BLaER1 (cell line): Measurements from ENCODE around the gene CMTM6.
A peak's percentile ranks its signal among the peaks of the same experiment; 100 is the strongest.
"Not testable (repeated sequence)": the region's sequence is repeated elsewhere in the genome, so short reads cannot be mapped to it uniquely, and the experiment has no call there.

Source experiments
- H3K27ac ChIP-seq: shearing (Covaris generic); formaldehyde crosslinking; 2 replicates; pipeline ENCODE4 v1.8.1; 2022
- H3K27me3 ChIP-seq: shearing (Covaris generic); formaldehyde crosslinking; 2 replicates; pipeline ENCODE4 v1.8.1; 2022
- H3K36me3 ChIP-seq: shearing (Covaris generic); formaldehyde crosslinking; 2 replicates; pipeline ENCODE4 v1.8.1; 2022
- H3K4me1 ChIP-seq: shearing (Covaris generic); formaldehyde crosslinking; 2 replicates; pipeline ENCODE4 v1.8.1; 2022
- H3K4me2 ChIP-seq: shearing (Covaris generic); formaldehyde crosslinking; 2 replicates; pipeline ENCODE4 v1.8.1; 2022
- H3K4me3 ChIP-seq: shearing (Covaris generic); formaldehyde crosslinking; 2 replicates; pipeline ENCODE4 v1.8.1; 2022
- H3K9ac ChIP-seq: shearing (Covaris generic); formaldehyde crosslinking; 2 replicates; pipeline ENCODE4 v1.8.1; 2022
- H3K9me3 ChIP-seq: shearing (Covaris generic); formaldehyde crosslinking; 2 replicates; pipeline ENCODE4 v1.8.1; 2022
- H4K20me1 ChIP-seq: shearing (Covaris generic); formaldehyde crosslinking; 2 replicates; pipeline ENCODE4 v1.8.1; 2022
- Cebpa-rat ChIP-seq: shearing (Covaris generic); IDR thresholded peaks from 2 replicates; pipeline ENCODE4 v1.8.1; 2022

The CMTM6 gene

GRCh38 chr3:32488474-32489008 lies 14.1 kb downstream of the CMTM6 start:
- Histone ChIP-seq H3K4me3 (no peak overlapping the region), H3K4me1 (peaks cover 6% of the 10 kb centered on the region), H3K27ac (no peak overlapping the region), H3K27me3 (no peaks in the 10 kb centered on the region), H3K9ac (no peak overlapping the region), H4K20me1 (peaks cover 28% of the 10 kb centered on the region), H3K4me2 (no peak overlapping the region), H3K36me3 (peaks cover 69% of the 10 kb centered on the region), H3K9me3 (no peaks in the 10 kb centered on the region)
- no peak for TF ChIP-seq Cebpa-rat

DNA sequence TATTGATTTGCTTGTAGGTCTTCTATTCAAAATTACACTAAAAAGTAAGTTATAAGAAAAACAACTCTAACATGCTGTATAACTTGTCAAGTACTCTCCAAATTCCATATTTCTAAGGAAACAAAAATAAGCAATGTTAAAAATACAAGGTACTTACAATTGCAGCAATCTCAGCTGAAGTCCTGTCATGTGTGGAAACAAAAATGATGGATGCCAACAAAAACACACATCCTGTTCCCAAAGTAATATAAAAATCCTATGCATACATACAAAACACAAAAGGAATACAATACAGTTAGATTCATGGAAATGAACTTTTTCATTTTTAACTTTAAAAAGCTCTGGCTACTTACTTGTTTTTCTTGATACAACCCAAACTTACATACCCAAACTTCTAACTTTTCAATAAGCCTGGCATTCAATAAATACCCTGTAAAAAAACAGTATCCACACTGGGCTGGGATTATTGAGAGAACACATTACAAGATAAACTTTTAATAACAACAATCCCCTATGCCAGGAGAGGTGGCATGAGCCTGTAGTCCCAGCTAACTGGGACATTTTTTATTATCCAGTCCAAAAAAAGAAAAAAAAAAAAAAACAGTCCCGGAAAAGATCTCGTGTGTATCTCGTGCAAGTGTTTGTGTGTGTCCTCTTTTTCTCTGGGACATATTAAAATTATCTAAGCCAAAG lies 14.7 kb downstream of the CMTM6 start:
- Histone ChIP-seq H3K9ac (no peak overlapping the region), H3K36me3 (peaks cover 70% of the 10 kb centered on the region), H3K4me3 (no peak overlapping the region), H3K4me1 (peaks cover 6% of the 10 kb centered on the region), H3K9me3 (no peaks in the 10 kb centered on the region), H4K20me1 (peaks cover 22% of the 10 kb centered on the region), H3K27me3 (no peaks in the 10 kb centered on the region), H3K27ac (no peak overlapping the region), H3K4me2 (no peak overlapping the region)
- TF ChIP-seq Cebpa-rat, result no peak

- peaks cover 77% of the 10 kb centered on the region for H3K36me3 ChIP-seq
- peaks cover 6% of the 10 kb centered on the region for H3K4me1 ChIP-seq
- no peaks in the 10 kb centered on the region for H4K20me1 ChIP-seq
- no peak overlapping the region for H3K27ac ChIP-seq
- H3K9me3 ChIP-seq, result no peaks in the 10 kb centered on the region
- H3K9ac ChIP-seq, result no peak overlapping the region
- 0 out of 2 replicates have a peak overlapping the region, but pooled peaks have one; percentile 15 for H3K4me2 ChIP-seq
- no peak for TF ChIP-seq Cebpa-rat
- H3K27me3 ChIP-seq, result no peaks in the 10 kb centered on the region
- no peak overlapping the region for H3K4me3 ChIP-seq
Measured at GRCh38 chr3:32484436-32484835, 18.2 kb downstream of the CMTM6 start.

GRCh38 chr3:32483772-32484171 lies 18.9 kb downstream of the CMTM6 start:
- TF ChIP-seq Cebpa-rat, result no peak
- H3K27ac ChIP-seq, result no peak overlapping the region
- peaks cover 78% of the 10 kb centered on the region for H3K36me3 ChIP-seq
- no peaks in the 10 kb centered on the region for H4K20me1 ChIP-seq
- H3K4me2 ChIP-seq, result no peak overlapping the region
- no peaks in the 10 kb centered on the region for H3K9me3 ChIP-seq
- H3K4me1 ChIP-seq, result peaks cover 6% of the 10 kb centered on the region
- H3K9ac ChIP-seq, result no peak overlapping the region
- H3K4me3 ChIP-seq, result no peak overlapping the region
- no peaks in the 10 kb centered on the region for H3K27me3 ChIP-seq

- Histone ChIP-seq H3K4me2 (no peak overlapping the region), H3K4me3 (no peak overlapping the region), H4K20me1 (no peaks in the 10 kb centered on the region), H3K9ac (no peak overlapping the region), H3K27me3 (no peaks in the 10 kb centered on the region), H3K4me1 (peaks cover 6% of the 10 kb centered on the region), H3K9me3 (no peaks in the 10 kb centered on the region), H3K36me3 (peaks cover 76% of the 10 kb centered on the region), H3K27ac (no peak overlapping the region)
- no peak for TF ChIP-seq Cebpa-rat
Measured at GRCh38 chr3:32482693-32483092, 20.0 kb downstream of the CMTM6 start.

GRCh38 chr3:32481791-32482631 lies 20.6 kb downstream of the CMTM6 start:
- Histone ChIP-seq H3K27me3 (no peaks in the 10 kb centered on the region), H3K9me3 (no peaks in the 10 kb centered on the region), H3K9ac (no peak overlapping the region), H4K20me1 (no peaks in the 10 kb centered on the region), H3K27ac (no peak overlapping the region), H3K4me3 (no peak overlapping the region), H3K4me1 (peaks cover 6% of the 10 kb centered on the region), H3K36me3 (peaks cover 75% of the 10 kb centered on the region), H3K4me2 (no peak overlapping the region)
- no peak for TF ChIP-seq Cebpa-rat

DNA sequence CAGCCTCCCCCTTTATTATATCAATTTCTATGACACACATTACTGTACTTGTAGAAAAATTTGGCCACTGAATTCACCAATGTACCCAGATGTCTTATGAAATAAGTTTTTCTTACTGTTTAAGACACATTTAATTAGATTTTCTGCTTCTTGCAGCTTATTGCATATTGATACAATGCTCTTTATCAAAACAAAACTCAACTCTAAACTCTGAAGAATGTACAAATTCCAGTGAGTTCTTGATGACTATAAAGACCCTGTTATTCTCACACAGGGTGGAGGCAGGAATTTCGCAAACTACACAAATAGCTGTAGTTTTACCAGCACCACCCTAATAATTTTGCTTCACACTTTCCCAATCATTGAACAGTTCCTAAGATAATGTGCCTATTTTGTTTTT lies 22.0 kb downstream of the CMTM6 start:
- H3K4me1 ChIP-seq, result peaks cover 6% of the 10 kb centered on the region
- H3K9me3 ChIP-seq, result no peaks in the 10 kb centered on the region
- H3K27me3 ChIP-seq, result no peaks in the 10 kb centered on the region
- H3K4me2 ChIP-seq, result no peak overlapping the region
- no peak overlapping the region for H3K27ac ChIP-seq
- H3K36me3 ChIP-seq, result peaks cover 70% of the 10 kb centered on the region
- TF ChIP-seq Cebpa-rat, result no peak
- no peaks in the 10 kb centered on the region for H4K20me1 ChIP-seq
- no peak overlapping the region for H3K9ac ChIP-seq
- no peak overlapping the region for H3K4me3 ChIP-seq

DNA sequence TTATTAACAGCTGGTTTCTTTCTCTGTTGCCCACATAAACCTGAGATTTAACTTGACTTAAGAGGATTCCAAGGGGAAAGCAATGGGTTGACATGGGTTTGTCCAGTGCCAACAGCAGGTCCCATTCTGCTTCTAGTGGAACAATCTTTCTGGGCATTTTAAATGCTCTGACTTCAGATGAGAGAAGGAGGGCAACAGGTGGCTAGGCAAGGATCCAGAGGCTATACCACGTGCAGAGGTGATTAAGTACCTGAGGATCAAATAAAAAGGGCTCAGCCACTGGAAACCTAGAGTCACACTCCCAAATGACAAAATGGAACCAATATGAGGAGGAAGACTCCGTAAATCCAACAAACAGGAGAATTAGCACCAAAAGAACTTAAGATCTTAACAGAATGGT lies 28.5 kb downstream of the CMTM6 start:
- Histone ChIP-seq H3K9ac (no peak overlapping the region), H3K9me3 (peaks cover 8% of the 10 kb centered on the region; the same call in 1 of the 2 replicates), H3K4me2 (no peak overlapping the region), H3K27me3 (no peaks in the 10 kb centered on the region), H3K4me1 (peaks cover 25% of the 10 kb centered on the region), H3K36me3 (peaks cover 77% of the 10 kb centered on the region), H3K27ac (no peak overlapping the region), H4K20me1 (peaks cover 6% of the 10 kb centered on the region; the same call in 1 of the 2 replicates), H3K4me3 (no peak overlapping the region)
- no peak for TF ChIP-seq Cebpa-rat

GRCh38 chr3:32472151-32472550 lies 30.5 kb downstream of the CMTM6 start:
- H3K4me1 ChIP-seq, result peaks cover 46% of the 10 kb centered on the region
- H3K9me3 ChIP-seq, H3K4me3 ChIP-seq, H3K4me2 ChIP-seq, H3K27me3 ChIP-seq, H3K9ac ChIP-seq, H3K27ac ChIP-seq: not testable (repeated sequence)
- peaks cover 65% of the 10 kb centered on the region for H3K36me3 ChIP-seq
- peaks cover 20% of the 10 kb centered on the region; the same call in 1 of the 2 replicates for H4K20me1 ChIP-seq

- Histone ChIP-seq H3K9ac (no peak overlapping the region), H4K20me1 (peaks cover 23% of the 10 kb centered on the region; the same call in 1 of the 2 replicates), H3K4me3 (no peak overlapping the region), H3K27ac (no peak overlapping the region), H3K27me3 (no peaks in the 10 kb centered on the region), H3K4me1 (peaks cover 55% of the 10 kb centered on the region), H3K4me2 (0 out of 2 replicates have a peak overlapping the region, but pooled peaks have one; percentile 7), H3K36me3 (peaks cover 56% of the 10 kb centered on the region), H3K9me3 (peaks cover 8% of the 10 kb centered on the region; the same call in 1 of the 2 replicates)
- TF ChIP-seq Cebpa-rat, result no peak
Measured at GRCh38 chr3:32471246-32471645, 31.4 kb downstream of the CMTM6 start.
